Adrenal gland (tissue), 12 donors: ENCODE data around the gene AREL1. TPM values are rescaled to one million over a fixed set of nuclear protein-coding genes. Genes with fewer than 3 reads are reported as not detected.

Experiments used
- DNase-seq, 7 donors: peaks; one replicate each; pipeline ENCODE4 v3.0.0-alpha.2; 2019 to 2020
- H3K27ac ChIP-seq, 5 donors: fragments of 200-600 bp; sonication (generic) in 4 of 5; 1 replicate in 3 of 5; 2 replicates in 2 of 5; pipeline versions ENCODE4 v1.5.1 to v1.8.0; 2016 to 2020; ENCODE audit warnings: mild to moderate bottlenecking in 1 of 5
- H3K27me3 ChIP-seq: fragments of 200-600 bp; 2 replicates; pipeline ENCODE4 v1.8.0; 2021
- H3K36me3 ChIP-seq, 2 donors: fragments of 200-600 bp; replicated peaks in 1 of 2; 1 replicate in 1 of 2; 2 replicates in 1 of 2; pipeline versions ENCODE4 v1.5.1 to v1.8.0; 2018 to 2022
- H3K4me1 ChIP-seq, 2 donors: fragments of 200-600 bp; replicated peaks in 1 of 2; 1 replicate in 1 of 2; 2 replicates in 1 of 2; pipeline versions ENCODE4 v1.5.1 to v1.8.0; 2018 to 2021
- H3K4me3 ChIP-seq, 4 donors: fragments of 200-600 bp; sonication (generic) in 3 of 4; one replicate each; pipeline ENCODE4 v1.5.1; 2016 to 2018
- H3K9me3 ChIP-seq, 3 donors: fragments of 200-600 bp; sonication (generic) in 1 of 3; replicated peaks in 1 of 3; 1 replicate in 2 of 3; 2 replicates in 1 of 3; pipeline versions ENCODE4 v1.5.1 to v1.8.0; 2016 to 2021
- POLR2A ChIP-seq, 2 donors: fragments of 450-650 bp; IDR thresholded peaks; one replicate each; pipeline ENCODE4 v1.6.1; 2017; ENCODE audit warnings: antibody characterized with exemption in 2 of 2, mild to moderate bottlenecking in 2 of 2, moderate library complexity in 1 of 2
- WGBS, 4 donors: extraction: QIAGEN DNeasy Blood & Tissue Kit in 2 of 4; methylation state at CpG; one replicate each; pipeline versions ENCODE4 v1.1.5 to v1.1.7; 2013 to 2017; 5-methylcytosine and 5-hydroxymethylcytosine counted together
- intact Hi-C, 2 donors: fragments of 100-400 bp; cut with DNase I; formaldehyde crosslinking; loops; one replicate each; pipeline versions ENCODE4 v1.14.1 to v1.15.0; 2022 to 2023
- polyA plus RNA-seq, 3 donors: library from polyadenylated mRNA; stranded (reverse); fragments of 200-250 nt in 2 of 3; fragments of 350-450 nt in 1 of 3; fragmentation: Illumina TruSeq in 1 of 3; extraction: RNeasy Lipid Tissue Mini Kit (QIAGEN cat#74804) in 1 of 3; gene quantifications; one replicate each; pipeline ENCODE4 v1.2.3, GENCODE V29; 2013 to 2014
- total RNA-seq, 9 donors: library from RNA; depleted of rRNA in 4 of 9; stranded (reverse); fragments of >200 nt in 4 of 9; fragments of 120-200 nt in 1 of 9; fragmentation: NEBNext Ultra II Directional in 1 of 9; extraction: Animal tissue kit (Norgen Biotek cat#: 25700) in 1 of 9; gene quantifications; one replicate each; pipeline versions ENCODE4 v1.1.0 to v1.2.4, GENCODE V29; 2013 to 2023
- TF ChIP-seq, protein P1 (sequence below), 6 experiments: fragments of 450-650 bp in 4 of 6; fragments of 200-600 bp in 2 of 6; sonication (generic) in 1 of 6; IDR thresholded peaks; 1 replicate in 5 of 6; 2 replicates in 1 of 6; pipeline versions ENCODE4 v1.5.1 to v1.8.0; 2016 to 2021; ENCODE audit warnings: antibody characterized with exemption in 6 of 6, mild to moderate bottlenecking in 2 of 6, moderate library complexity in 1 of 6
- donor health status: healthy with polysubstance abuse.
- donor health status: Bipolar disorder and iron deficiency.
- donor health status: DM: yes; HTN: yes; CAD: no.
- donor health status: DM: no; HTN: no; CAD: no.
- donor health status: DM: no; HTN: no; CAD: no.
- donor health status: DM: yes; HTN: yes; CAD: no.

Gene AREL1
- total and polyA plus RNA-seq, 12 donors: 13.0 to 36.7 (median 29.8) TPM

DNA sequence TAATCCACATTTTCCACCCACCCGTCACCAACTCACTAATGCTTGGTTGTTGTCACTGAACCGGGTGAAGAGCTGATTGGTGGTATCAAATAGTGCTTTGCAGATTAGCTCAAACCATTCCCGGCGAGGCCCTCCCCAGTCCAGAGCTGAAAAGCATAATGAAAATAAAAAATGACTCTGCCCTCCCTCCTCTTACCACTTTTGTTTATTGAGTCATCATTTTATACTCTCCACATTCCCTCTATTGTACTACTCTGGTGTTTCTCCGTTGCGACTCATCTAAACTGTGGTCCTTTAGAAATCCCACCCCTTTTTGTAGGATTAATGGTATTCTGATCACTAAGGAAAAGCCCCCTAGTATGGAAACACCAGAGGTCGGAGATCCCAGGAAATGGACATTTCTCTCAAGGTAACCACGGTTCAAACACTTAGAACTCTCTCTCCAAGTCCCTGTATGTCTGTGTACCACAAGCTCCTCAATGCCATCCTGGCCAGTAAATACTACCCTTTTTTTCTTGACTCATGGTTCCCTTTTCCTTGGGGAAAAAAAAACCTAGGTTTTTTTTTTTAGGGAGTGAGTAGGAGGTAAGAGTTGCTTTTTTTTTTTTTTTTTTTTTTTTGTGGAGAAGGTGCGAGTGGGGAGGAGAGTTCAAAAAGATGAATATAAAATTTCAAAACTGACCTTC is 42.0 kb downstream of the AREL1 start:
- no peak for DNase-seq
- Histone ChIP-seq H3K27ac (no peak overlapping the region), H3K4me3 (no peak overlapping the region), H3K36me3 (peaks cover 0 to 79% of the 10 kb centered on the region in 2 donors), H3K27me3 (no peaks in the 10 kb centered on the region), H3K4me1 (no peaks in the 10 kb centered on the region), H3K9me3 (no peaks in the 10 kb centered on the region)
- intact Hi-C loops: no loop called here
- no peak for TF ChIP-seq POLR2A (IDR thresholded peaks at IDR 0.05)
- TF ChIP-seq, protein P1, sequence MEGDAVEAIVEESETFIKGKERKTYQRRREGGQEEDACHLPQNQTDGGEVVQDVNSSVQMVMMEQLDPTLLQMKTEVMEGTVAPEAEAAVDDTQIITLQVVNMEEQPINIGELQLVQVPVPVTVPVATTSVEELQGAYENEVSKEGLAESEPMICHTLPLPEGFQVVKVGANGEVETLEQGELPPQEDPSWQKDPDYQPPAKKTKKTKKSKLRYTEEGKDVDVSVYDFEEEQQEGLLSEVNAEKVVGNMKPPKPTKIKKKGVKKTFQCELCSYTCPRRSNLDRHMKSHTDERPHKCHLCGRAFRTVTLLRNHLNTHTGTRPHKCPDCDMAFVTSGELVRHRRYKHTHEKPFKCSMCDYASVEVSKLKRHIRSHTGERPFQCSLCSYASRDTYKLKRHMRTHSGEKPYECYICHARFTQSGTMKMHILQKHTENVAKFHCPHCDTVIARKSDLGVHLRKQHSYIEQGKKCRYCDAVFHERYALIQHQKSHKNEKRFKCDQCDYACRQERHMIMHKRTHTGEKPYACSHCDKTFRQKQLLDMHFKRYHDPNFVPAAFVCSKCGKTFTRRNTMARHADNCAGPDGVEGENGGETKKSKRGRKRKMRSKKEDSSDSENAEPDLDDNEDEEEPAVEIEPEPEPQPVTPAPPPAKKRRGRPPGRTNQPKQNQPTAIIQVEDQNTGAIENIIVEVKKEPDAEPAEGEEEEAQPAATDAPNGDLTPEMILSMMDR (IDR thresholded peaks at IDR 0.05): no peak
- WGBS, 4 donors: 89 to 95% (median 94%) methylated on average over 9 of the region's 9 CpGs

DNA sequence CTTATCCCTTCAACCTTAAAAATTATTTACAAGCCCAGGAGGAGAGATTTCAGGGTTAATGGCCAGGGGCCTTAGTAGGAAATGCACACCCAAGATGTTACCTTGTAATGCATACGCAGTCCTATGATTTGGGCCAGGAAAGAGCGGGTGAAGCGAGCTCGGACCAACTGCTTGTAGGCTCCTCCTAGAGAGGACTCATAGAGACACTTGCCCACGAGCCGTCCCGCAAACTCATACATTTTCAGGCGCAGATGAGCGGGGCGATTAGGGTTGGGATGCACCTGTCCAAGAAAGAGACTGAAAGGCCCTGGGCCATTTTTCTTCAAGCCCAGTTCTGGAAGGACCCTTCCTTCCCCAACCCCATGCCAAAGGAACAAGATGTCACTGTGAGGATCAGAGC is 43.0 kb downstream of the AREL1 start:
- H3K4me3 ChIP-seq: no peak overlapping the region
- WGBS, 4 donors: 94 to 98% (median 96%) methylated on average over 10 of the region's 10 CpGs
- DNase-seq: no peak
- H3K4me1 ChIP-seq: no peaks in the 10 kb centered on the region
- TF ChIP-seq POLR2A (IDR thresholded peaks at IDR 0.05): no peak
- TF ChIP-seq, protein P1 (IDR thresholded peaks at IDR 0.05): no peak
- intact Hi-C loops: no loop called here
- H3K27ac ChIP-seq: no peak overlapping the region
- no peaks in the 10 kb centered on the region for H3K9me3 ChIP-seq
- H3K27me3 ChIP-seq: no peaks in the 10 kb centered on the region
- H3K36me3 ChIP-seq: peaks cover 0 to 69% of the 10 kb centered on the region in 2 donors

DNA sequence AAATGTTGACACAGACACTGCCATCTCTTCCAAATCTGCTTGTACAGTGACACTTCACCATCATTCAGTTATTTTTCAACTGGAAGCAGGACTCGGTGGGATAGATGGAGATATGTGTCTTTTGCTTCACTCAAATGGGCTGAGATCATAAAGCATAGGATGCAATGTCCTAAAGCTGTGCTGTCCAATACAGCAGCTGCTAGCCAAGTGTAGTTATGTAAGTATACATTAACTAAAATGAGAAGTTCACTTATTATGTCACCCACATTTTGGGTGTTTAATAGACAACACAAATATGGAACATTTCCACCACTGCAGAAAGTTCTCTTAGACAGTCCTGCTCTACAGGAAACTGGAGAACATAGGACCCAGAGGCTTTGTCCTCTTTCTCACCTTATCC is 43.6 kb downstream of the AREL1 start:
- H3K27ac ChIP-seq: no peak overlapping the region
- no peaks in the 10 kb centered on the region for H3K4me1 ChIP-seq
- TF ChIP-seq POLR2A (IDR thresholded peaks at IDR 0.05): no peak
- TF ChIP-seq, protein P1 (IDR thresholded peaks at IDR 0.05): no peak
- H3K4me3 ChIP-seq: no peak overlapping the region
- intact Hi-C loops: no loop called here
- H3K9me3 ChIP-seq: no peaks in the 10 kb centered on the region
- 74 to 93% (median 90%) methylated on average over 1 of the region's 1 CpG for WGBS, 4 donors
- H3K36me3 ChIP-seq: peaks cover 0 to 70% of the 10 kb centered on the region in 2 donors
- DNase-seq: no peak
- H3K27me3 ChIP-seq: no peaks in the 10 kb centered on the region

DNA sequence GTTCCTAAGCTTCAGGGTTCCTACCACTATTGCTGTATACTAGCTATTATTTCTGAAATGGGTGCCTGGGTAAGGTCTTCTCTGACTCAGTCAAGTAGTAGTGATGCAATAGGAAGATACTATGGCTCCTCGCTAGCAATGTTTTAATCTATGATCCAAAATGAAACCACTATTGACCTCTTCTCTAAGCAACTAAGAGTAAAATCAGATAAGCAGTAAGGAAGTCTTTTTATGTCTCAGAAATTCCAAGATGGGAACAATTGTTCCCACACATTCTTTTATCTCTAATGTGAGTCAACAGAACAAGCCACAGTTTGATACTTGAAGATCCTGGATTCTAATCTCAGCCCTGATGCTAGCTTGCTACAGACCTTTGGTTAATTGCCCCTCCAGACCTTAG is 45.1 kb downstream of the AREL1 start:
- intact Hi-C loops: no loop called here
- H3K36me3 ChIP-seq: peaks cover 0 to 72% of the 10 kb centered on the region in 2 donors

More for the DNA sequence above, 45.1 kb downstream of the AREL1 start:
- no peak for DNase-seq
- Histone ChIP-seq H3K4me3 (no peak overlapping the region), H3K27ac (no peak overlapping the region), H3K27me3 (no peaks in the 10 kb centered on the region), H3K9me3 (no peaks in the 10 kb centered on the region), H3K4me1 (no peaks in the 10 kb centered on the region)
- 81 to 100% (median 92%) methylated on average over 1 of the region's 1 CpG for WGBS, 4 donors
- TF ChIP-seq, protein P1 (IDR thresholded peaks at IDR 0.05): no peak
- no peak for TF ChIP-seq POLR2A (IDR thresholded peaks at IDR 0.05)
